ENCODE results near the gene RBM10. TPM values are rescaled to one million over a fixed set of nuclear protein-coding genes. Genes with fewer than 3 reads are reported as not detected.

The RBM10 gene
- total RNA-seq, 1 experiment from 2014 or later = 55.8 TPM

- no peak overlapping the region for H2BK5ac ChIP-seq (ENCODE audit: insufficient read length, low read length)
- WGBS (ENCODE audit: extremely low coverage, insufficient read length, low lambda C conversion rate) = no CpG with 5 or more reads among the region's 18 CpGs
- no peaks in the 10 kb centered on the region for H3K4me1 ChIP-seq (ENCODE audit: insufficient read depth, low read length)
- no peak overlapping the region for H3K9ac ChIP-seq (ENCODE audit: extremely low read depth, insufficient read length, low read length)
- H3K27ac Mint-ChIP-seq = no peak overlapping the region
- H3K4me1 Mint-ChIP-seq = no peaks in the 10 kb centered on the region
- no peak overlapping the region for H3K56ac ChIP-seq (ENCODE audit: insufficient read length, low read depth, low read length)
- TF ChIP-seq, protein P1, sequence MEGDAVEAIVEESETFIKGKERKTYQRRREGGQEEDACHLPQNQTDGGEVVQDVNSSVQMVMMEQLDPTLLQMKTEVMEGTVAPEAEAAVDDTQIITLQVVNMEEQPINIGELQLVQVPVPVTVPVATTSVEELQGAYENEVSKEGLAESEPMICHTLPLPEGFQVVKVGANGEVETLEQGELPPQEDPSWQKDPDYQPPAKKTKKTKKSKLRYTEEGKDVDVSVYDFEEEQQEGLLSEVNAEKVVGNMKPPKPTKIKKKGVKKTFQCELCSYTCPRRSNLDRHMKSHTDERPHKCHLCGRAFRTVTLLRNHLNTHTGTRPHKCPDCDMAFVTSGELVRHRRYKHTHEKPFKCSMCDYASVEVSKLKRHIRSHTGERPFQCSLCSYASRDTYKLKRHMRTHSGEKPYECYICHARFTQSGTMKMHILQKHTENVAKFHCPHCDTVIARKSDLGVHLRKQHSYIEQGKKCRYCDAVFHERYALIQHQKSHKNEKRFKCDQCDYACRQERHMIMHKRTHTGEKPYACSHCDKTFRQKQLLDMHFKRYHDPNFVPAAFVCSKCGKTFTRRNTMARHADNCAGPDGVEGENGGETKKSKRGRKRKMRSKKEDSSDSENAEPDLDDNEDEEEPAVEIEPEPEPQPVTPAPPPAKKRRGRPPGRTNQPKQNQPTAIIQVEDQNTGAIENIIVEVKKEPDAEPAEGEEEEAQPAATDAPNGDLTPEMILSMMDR (conservative IDR thresholded peaks at IDR 0.05) = no peak
- no peak overlapping the region for H3T11ph ChIP-seq (ENCODE audit: low read length)
- H3K9me3 Mint-ChIP-seq = peaks cover 57 to 77% of the 10 kb centered on the region in 2 experiments
- no peak overlapping the region for H2BK12ac ChIP-seq (ENCODE audit: insufficient read length, low read depth, low read length)
- H3K4me3 Mint-ChIP-seq = no peak overlapping the region
- H3K27me3 Mint-ChIP-seq (ENCODE audit: low read depth) = no peaks in the 10 kb centered on the region; the same call in 1 of the 2 replicates
- H3K14ac ChIP-seq (ENCODE audit: insufficient read depth, low read length) = no peak overlapping the region
- H4K5ac ChIP-seq (ENCODE audit: insufficient read length, low read depth, low read length) = no peak overlapping the region
- no peaks in the 10 kb centered on the region for H3K79me1 ChIP-seq (ENCODE audit: insufficient read depth, low read depth, low read length, poor library complexity, severe bottlenecking)
- no peak overlapping the region for H3K27ac ChIP-seq (ENCODE audit: insufficient read length, low read depth, low read length)
- H2AK5ac ChIP-seq (ENCODE audit: insufficient read length, low read length) = no peak overlapping the region
- H3K23ac ChIP-seq (ENCODE audit: insufficient read length, low read depth, low read length) = no peak overlapping the region
- H3K4ac ChIP-seq (ENCODE audit: low read depth, low read length) = no peak overlapping the region
- H3K23me2 ChIP-seq (ENCODE audit: insufficient read length, low read depth, low read length, poor library complexity, severe bottlenecking) = no peaks in the 10 kb centered on the region
- no peak overlapping the region for H4K8ac ChIP-seq (replicated peaks; ENCODE audit: insufficient read length, low read depth, low read length)
- no peaks in the 10 kb centered on the region for H3K9me3 ChIP-seq (ENCODE audit: control insufficient read depth, low read depth, low read length)
- H3K18ac ChIP-seq (ENCODE audit: insufficient read length, low read depth, low read length) = no peak overlapping the region
- no peak overlapping the region for H3K4me2 ChIP-seq (ENCODE audit: insufficient read depth, insufficient read length, low read length)
- DNase-seq = no peak
- no peaks in the 10 kb centered on the region; the same call in 1 of the 2 replicates for H3K27me3 ChIP-seq (ENCODE audit: insufficient read depth, low read length)
- no peak overlapping the region for H4K91ac ChIP-seq (ENCODE audit: insufficient read length, low read depth, low read length)
- H2BK120ac ChIP-seq (ENCODE audit: low read depth, low read length, poor library complexity, severe bottlenecking) = no peak overlapping the region
- H2BK20ac ChIP-seq (ENCODE audit: low read depth, low read length, poor library complexity, severe bottlenecking) = no peak overlapping the region
- H2BK15ac ChIP-seq (ENCODE audit: low read depth, low read length) = no peak overlapping the region
- no peak overlapping the region for H2AFZ ChIP-seq (ENCODE audit: low read length)
- H3K36me3 Mint-ChIP-seq (ENCODE audit: insufficient read depth in 1 of 3, low read depth in 3 of 3) = peaks cover 48 to 83% (median 71%) of the 10 kb centered on the region in 3 experiments
- no peaks in the 10 kb centered on the region for H3K79me2 ChIP-seq (ENCODE audit: insufficient read depth, low read length)
- no peaks in the 10 kb centered on the region for H4K20me1 ChIP-seq (ENCODE audit: control insufficient read depth, insufficient read depth, insufficient read length)
Observed at GRCh38 chrX:47179928-47180255, 34.9 kb downstream of the RBM10 start.
